K562 (cell line): ENCODE data around the gene DEDD. TPM values are rescaled to one million over a fixed set of nuclear protein-coding genes. Genes with fewer than 3 reads are reported as not detected.

Experiments
- CSDE1 ChIP-seq, 2 experiments: fragments of 450-650 bp; IDR thresholded peaks; 2 replicates each; pipeline ENCODE4 v1.6.1; 2016; ENCODE audit warnings: mild to moderate bottlenecking in 1 of 2
- DPF2 ChIP-seq: fragments of 450-650 bp; IDR thresholded peaks from 2 replicates; pipeline ENCODE4 v1.6.1; 2016
- NBN ChIP-seq: fragments of 450-650 bp; IDR thresholded peaks from 2 replicates; pipeline ENCODE4 v1.6.1; 2016; ENCODE audit warnings: low read depth, mild to moderate bottlenecking
- PREB ChIP-seq: sonication (generic); formaldehyde crosslinking; IDR thresholded peaks from 2 replicates; pipeline ENCODE4 v1.8.1; 2023; ENCODE audit warnings: mild to moderate bottlenecking, missing genetic modification reagents
- PTBP1 ChIP-seq: fragments of 200-400 bp; formaldehyde crosslinking; IDR thresholded peaks from 2 replicates; pipeline ENCODE4 v1.6.1; 2017; ENCODE audit warnings: low read depth, low read length
- SNAPC5 ChIP-seq: fragments of 250-450 bp; sonication (Bioruptor Pico); IDR thresholded peaks from 2 replicates; pipeline ENCODE4 v1.8.0; 2021; ENCODE audit warnings: moderate library complexity, mild to moderate bottlenecking, inconsistent platforms
- ZNF354B ChIP-seq: fragments of 250-450 bp; sonication (Bioruptor Pico); IDR thresholded peaks from 2 replicates; pipeline ENCODE4 v1.4.0; 2020
- polyA plus RNA-seq, 8 experiments: library from polyadenylated mRNA; depleted of rRNA in 4 of 8; stranded (reverse) in 5 of 8; unstranded in 3 of 8; fragments of >200 nt; fragmentation: Nextera tagmentation in 2 of 8; fragmentation: Illumina TruSeq in 1 of 8; extraction: Ambion mirVana in 2 of 8; extraction: Trizol in 1 of 8; gene quantifications; 2 replicates each; pipeline versions ENCODE4 v1.2.1 to v1.2.3, GENCODE V29; 2011 to 2014; ENCODE audit warnings: inconsistent platforms in 1 of 8, missing spikeins in 1 of 8
- total RNA-seq, 7 experiments: library from RNA; depleted of rRNA in 6 of 7; stranded (reverse); fragments of >200 nt in 6 of 7; fragmentation: Illumina TruSeq in 2 of 7; extraction: Trizol in 2 of 7; gene quantifications; 2 replicates each; pipeline versions ENCODE4 v1.2.1 to v1.2.3, GENCODE V29; 2011 to 2021; ENCODE audit warnings: low replicate concordance in 1 of 7

The DEDD gene
- total and polyA plus RNA-seq, 9 of the 15 experiments (the other 6 are each of a cell fraction or from before 2014, with no cell fraction given), result 11.6 to 41.0 (median 16.8) TPM

- TF ChIP-seq ZNF354B (CRISPR knock-in tag) (no peak), CSDE1 (IDR thresholded peaks at IDR 0.05) (no peak), NBN (no peak; the same call in 1 of the 2 replicates), PTBP1 (no peak), SNAPC5 (no peak), PREB (CRISPR knock-in tag) (no peak), DPF2 (peak; percentile 7)
Observed at GRCh38 chr1:161166669-161167548, 34.4 kb upstream of the DEDD start (continued).
